Nephron (organoid): Measurements from ENCODE around the gene ZNF330.

Source experiments
- H3K27ac Mint-ChIP-seq, 3 experiments: 2 replicates each; pipeline ENCODE4 v1.8.0; 2020; ENCODE audit warnings: mixed read lengths in 3 of 3, mild to moderate bottlenecking in 2 of 3, moderate library complexity in 1 of 3
- H3K27me3 Mint-ChIP-seq: 2 replicates; pipeline ENCODE4 v1.8.0; 2021; ENCODE audit warnings: low read depth, mild to moderate bottlenecking, moderate library complexity, mixed read lengths
- H3K36me3 Mint-ChIP-seq: 2 replicates; pipeline ENCODE4 v1.8.0; 2020; ENCODE audit warnings: low read depth, mixed read lengths
- H3K4me1 Mint-ChIP-seq: 2 replicates; pipeline ENCODE4 v1.8.0; 2020; ENCODE audit warnings: mixed read lengths
- H3K4me3 Mint-ChIP-seq, 3 experiments: 2 replicates each; pipeline ENCODE4 v1.8.0; 2020; ENCODE audit warnings: mild to moderate bottlenecking in 3 of 3, mixed read lengths in 3 of 3, moderate library complexity in 2 of 3
- H3K9me3 Mint-ChIP-seq: 2 replicates; pipeline ENCODE4 v1.8.0; 2020; ENCODE audit warnings: mixed read lengths
- TF ChIP-seq, protein P1 (sequence below), 3 experiments: fragments of 200-600 bp; sonication (generic); IDR thresholded peaks; one replicate each; pipeline ENCODE4 v1.5.0; 2021; ENCODE audit warnings: antibody characterized with exemption in 3 of 3; ENCODE audit not compliant: unreplicated experiment in 3 of 3

Gene ZNF330

DNA sequence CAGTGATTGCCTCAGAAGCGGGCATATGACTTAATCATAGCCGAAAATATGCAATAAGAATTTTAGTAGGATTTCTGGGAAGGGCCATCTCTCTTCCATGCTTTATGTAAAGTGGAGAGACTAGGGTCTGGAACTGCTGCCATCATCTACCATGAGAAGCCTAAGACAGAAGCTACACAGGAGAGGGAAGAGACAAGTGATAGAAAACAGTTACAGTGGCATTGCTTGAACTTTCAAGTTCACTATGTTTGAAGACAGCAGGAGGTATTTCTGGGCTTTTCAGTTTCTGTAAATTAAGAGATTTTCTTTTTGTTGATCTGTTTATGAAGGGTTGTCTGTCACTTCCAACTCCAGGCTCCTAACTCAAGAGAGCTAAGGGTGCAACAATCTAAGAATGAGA, 62.5 kb downstream of the ZNF330 start:
- peaks cover 3% of the 10 kb centered on the region for H3K27me3 Mint-ChIP-seq
- no peaks in the 10 kb centered on the region for H3K9me3 Mint-ChIP-seq
- H3K4me1 Mint-ChIP-seq, result no peaks in the 10 kb centered on the region
- H3K4me3 Mint-ChIP-seq, result no peak overlapping the region
- TF ChIP-seq, protein P1, sequence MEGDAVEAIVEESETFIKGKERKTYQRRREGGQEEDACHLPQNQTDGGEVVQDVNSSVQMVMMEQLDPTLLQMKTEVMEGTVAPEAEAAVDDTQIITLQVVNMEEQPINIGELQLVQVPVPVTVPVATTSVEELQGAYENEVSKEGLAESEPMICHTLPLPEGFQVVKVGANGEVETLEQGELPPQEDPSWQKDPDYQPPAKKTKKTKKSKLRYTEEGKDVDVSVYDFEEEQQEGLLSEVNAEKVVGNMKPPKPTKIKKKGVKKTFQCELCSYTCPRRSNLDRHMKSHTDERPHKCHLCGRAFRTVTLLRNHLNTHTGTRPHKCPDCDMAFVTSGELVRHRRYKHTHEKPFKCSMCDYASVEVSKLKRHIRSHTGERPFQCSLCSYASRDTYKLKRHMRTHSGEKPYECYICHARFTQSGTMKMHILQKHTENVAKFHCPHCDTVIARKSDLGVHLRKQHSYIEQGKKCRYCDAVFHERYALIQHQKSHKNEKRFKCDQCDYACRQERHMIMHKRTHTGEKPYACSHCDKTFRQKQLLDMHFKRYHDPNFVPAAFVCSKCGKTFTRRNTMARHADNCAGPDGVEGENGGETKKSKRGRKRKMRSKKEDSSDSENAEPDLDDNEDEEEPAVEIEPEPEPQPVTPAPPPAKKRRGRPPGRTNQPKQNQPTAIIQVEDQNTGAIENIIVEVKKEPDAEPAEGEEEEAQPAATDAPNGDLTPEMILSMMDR (IDR thresholded peaks at IDR 0.05; ENCODE audit: unreplicated experiment in 3 of 3), result no peak
- H3K27ac Mint-ChIP-seq, result no peak overlapping the region
- H3K36me3 Mint-ChIP-seq, result no peaks in the 10 kb centered on the region

DNA sequence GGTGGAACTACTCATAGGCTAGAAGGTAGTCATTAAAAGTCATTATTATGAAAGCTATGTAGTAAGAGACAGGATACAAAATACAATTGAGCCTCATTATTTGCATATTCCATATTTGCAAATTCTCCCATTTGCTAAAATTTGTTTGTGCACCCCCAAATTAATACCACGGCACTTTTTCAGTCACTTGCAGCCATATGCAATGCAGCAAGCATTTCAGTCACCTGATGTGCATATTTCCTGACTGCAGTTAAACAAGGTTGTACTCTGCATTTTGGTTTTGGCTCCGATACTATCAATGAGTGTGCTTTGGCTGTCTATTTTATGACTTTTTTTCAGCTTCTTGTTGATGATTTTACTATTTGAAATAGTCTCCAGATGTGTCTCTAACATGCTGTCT, 62.9 kb downstream of the ZNF330 start:
- no peak overlapping the region for H3K4me3 Mint-ChIP-seq
- H3K4me1 Mint-ChIP-seq, result no peaks in the 10 kb centered on the region
- H3K9me3 Mint-ChIP-seq, result no peaks in the 10 kb centered on the region
- H3K36me3 Mint-ChIP-seq, result no peaks in the 10 kb centered on the region
- TF ChIP-seq, protein P1 (IDR thresholded peaks at IDR 0.05; ENCODE audit: unreplicated experiment in 3 of 3), result no peak
- H3K27ac Mint-ChIP-seq, result no peak overlapping the region
- peaks cover under 1% of the 10 kb centered on the region for H3K27me3 Mint-ChIP-seq
